Left colon (tissue), 2 donors: ENCODE results near the gene C16orf95. TPM values are rescaled to one million over a fixed set of nuclear protein-coding genes. Genes with fewer than 3 reads are reported as not detected.
"Not testable (repeated sequence)": the region's sequence is repeated elsewhere in the genome, so short reads cannot be mapped to it uniquely, and the experiment has no call there.

Experiments used
- ATAC-seq: fragments of 200-7000 bp; cut with Tn5 transposase; one replicate; pipeline ENCODE4 v1.9.1; 2020; ENCODE audit warnings: mild to moderate bottlenecking, moderate library complexity
- DNase-seq, 2 donors: peaks; one replicate each; pipeline ENCODE4 v3.0.0-alpha.2; 2020
- intact Hi-C, 2 donors: fragments of 100-400 bp; cut with DNase I in 1 of 2; cut with micrococcal nuclease in 1 of 2; formaldehyde crosslinking; loops; one replicate each; pipeline versions ENCODE4 v1.11.2 to v1.14.0; 2022; cut with DNase I, micrococcal nuclease
- total RNA-seq, 2 donors: library from RNA; stranded (reverse); fragmentation: NEBNext Ultra II Directional; extraction: Animal tissue kit (Norgen Biotek cat#: 25700); gene quantifications; one replicate each; pipeline ENCODE4 v1.2.1, GENCODE V29; 2021
- donor health status: DM: no; HTN: no; CAD: no.
- donor health status: DM: yes; HTN: yes; CAD: no.

Gene C16orf95
- total RNA-seq, 2 donors from 2014 or later, result 4.4 to 6.3 TPM

DNA sequence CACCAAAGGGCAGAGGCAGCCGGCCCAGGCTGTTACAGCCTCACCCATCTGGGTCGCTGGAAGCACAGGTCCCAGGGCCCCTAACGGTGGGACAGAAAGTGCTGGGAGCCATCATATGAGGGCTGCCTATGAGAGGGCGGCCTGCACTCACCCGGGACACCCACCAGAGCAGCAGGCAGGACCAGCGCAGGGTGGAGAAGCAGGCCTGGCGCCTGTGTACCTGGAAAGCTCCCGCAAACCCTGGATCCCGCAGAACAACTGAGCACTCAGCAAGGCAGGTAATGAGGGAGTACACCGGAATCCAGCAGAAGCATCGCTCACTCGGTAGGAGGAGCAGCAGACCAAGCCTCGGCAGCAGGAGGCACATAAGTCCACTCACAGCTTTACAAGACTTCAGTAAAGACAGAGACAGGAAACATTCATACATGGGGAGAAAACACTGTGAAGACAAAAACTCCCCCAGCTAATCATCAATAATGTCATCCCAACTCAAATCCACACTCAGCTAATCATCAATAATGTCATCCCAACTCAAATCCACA, 31.5 kb upstream of the C16orf95 start:
- intact Hi-C loops, result no loop called here
- no peak for ATAC-seq
- DNase-seq, result no peak

- ATAC-seq, result no peak
- no peak for DNase-seq
- intact Hi-C loops, result no loop called here
These were observed 30.9 kb upstream of the C16orf95 start for GRCh38 chr16:87347932-87348615.

DNA sequence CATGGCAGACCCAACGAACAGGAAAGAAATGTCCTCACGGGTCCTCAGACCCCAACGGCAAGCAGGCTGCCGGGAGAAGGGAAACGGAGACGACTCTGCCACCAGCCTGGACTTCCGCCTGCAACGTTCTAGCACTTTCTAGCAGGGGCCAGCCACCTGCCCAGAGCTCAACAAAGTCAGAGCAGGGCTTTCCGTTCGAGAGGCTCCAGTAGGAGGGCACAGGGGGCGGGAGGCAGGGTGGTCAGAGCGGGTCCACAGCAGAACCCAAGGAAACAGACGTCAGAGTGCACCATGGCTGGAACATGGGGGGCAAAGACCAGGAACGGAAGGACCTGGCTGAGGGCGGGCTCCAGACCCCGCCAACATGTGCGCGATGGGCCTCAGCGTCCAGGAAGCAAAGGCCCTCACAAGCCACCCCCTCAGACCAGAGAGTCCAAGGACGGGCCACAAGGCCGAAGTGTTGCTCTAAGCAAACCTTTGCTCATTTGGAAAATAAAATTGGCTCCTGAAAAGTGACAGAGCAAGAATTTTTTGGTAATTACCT, 29.4 kb upstream of the C16orf95 start:
- intact Hi-C loops, result no loop called here
- no peak for DNase-seq

GRCh38 chr16:87345726-87346424, 28.7 kb upstream of the C16orf95 start:
- DNase-seq (no peak), ATAC-seq (peak; percentile 9)
- intact Hi-C loops, result no loop called here

More for the DNA sequence above, 29.4 kb upstream of the C16orf95 start:
- ATAC-seq, result no peak

DNA sequence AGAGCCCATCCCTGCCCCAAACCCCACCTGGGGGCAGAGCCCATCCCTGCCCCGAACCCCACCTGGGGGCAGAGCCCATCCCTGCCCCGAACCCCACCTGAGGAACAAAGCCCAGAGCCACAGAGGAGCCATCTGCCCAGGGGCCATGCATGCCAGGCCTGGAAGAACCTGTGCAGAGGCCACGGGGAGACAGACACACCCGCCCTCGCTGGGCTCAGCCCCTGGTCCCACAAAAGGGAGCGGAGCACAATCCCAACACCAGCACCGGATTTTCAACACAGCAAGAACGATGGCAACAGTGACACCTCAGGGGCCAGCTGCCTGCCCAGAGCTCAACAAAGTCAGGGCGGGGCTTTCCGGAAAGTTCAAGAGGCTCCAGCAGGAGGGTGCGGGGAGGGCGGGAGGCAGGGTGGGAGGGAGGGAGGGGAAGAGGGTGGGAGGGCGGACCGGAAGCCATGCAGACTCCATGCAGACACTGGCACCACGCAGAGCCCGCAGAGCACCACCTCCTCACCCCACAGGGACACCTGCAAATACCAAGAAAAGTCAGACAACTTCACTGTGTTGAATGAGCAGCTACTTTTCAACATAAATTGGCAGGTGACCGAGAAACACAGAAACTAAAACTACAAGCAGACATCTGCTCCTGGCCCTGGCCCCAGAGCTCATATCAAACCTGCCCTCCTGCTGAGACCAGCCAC, 27.9 kb upstream of the C16orf95 start:
- ATAC-seq (peak; percentile 79), DNase-seq (peak; percentile 61 to 62)
- intact Hi-C loops, result no loop called here

DNA sequence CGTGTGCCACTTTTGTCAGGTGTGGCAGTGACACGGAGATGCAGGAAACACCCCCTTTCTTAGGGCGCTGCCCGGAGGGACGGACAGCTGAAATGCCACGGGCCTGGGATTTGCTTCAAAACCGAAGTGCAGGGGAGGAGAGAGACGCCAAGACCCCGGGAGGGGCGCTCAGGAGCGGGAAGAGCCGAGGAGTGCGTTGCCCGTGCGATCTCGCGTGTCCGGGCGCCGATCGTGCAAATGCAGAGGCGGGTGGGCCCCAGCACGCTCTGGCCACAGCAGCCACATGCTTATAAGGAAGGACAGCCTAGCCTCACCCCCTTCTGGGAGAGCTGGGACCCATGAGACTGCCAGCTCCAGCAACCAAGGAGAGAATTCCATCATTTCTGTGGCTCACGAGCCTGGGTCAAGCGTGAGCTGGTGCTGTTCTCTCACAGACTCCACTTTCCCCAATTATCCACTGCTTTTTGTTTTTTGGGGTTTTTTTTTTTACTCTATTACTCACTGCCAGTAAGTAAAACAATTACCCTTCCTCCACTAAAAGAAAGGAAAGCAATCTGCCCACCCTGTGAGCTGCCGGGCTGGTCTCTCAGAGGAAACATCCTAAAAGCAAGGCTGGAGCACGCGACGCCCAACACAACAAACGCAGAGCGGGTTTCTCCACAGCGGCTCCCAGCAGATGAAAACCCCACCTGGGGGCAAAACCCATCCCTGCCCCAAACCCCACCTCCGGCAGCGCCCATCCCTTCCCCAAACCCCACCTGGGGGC, 27.2 kb upstream of the C16orf95 start:
- DNase-seq (no peak), ATAC-seq (no peak)
- intact Hi-C loops, result no loop called here

- DNase-seq (no peak), ATAC-seq (no peak)
- intact Hi-C loops, result no loop called here
These were observed 26.5 kb upstream of the C16orf95 start for GRCh38 chr16:87343753-87344050.

DNA sequence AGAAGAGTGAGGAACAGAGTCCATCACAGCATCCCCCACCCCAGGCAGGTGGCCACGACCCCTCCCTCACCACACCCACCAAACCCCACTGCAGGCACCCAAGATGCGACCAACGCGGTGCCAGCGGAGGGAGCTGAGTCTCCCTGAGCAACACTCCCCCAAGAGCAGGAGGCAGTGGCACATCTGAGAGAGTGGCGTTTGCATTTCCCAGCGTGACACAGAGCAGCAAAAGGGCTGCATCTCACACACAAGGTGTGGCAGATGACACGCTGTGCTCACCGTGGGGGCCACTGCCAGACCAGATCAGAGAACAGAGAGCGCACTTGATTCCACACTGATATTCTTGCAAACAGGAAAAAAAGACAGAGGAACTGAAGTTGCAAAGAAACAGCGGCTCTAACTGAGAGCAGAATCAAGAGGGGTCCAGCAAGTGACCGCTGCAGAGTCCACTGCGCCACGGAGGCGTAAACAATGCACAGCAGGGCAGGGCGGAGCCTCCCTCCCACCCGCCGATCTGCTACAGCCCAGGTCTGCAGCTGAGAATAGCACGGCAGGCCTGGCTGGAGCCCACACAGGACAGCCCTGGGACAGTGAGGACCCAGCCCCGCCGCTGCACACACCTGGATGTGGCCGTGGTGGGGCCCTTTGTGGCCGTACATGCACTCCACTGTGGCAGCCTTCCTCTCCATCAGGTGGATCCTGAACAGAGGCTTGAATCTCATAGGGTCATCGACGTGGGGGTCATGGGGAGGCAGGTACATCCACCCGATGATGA, 26.0 kb upstream of the C16orf95 start:
- no peak for DNase-seq
- intact Hi-C loops, result no loop called here
- ATAC-seq, result no peak

DNA sequence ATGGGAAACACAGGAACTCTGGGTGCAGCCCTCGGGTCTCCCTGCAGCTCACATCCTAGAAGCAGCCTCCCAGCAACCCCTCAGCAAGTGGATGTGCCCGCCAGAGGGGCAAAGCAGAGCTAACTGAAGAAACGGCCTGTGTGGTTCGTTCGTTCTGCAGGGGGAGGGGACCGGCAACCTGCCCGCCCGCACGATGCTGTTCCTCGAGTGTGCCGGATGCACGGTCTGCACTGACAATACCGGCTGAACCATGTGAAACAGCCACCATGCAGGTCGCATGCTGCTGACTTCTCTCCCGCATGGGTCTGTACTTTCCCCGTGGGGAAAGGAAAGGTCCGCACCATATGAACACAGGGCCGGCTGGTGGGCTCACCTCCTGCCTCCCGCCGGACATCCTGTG, 25.3 kb upstream of the C16orf95 start:
- DNase-seq, result no peak
- intact Hi-C loops, result no loop called here
- ATAC-seq, result no peak

DNA sequence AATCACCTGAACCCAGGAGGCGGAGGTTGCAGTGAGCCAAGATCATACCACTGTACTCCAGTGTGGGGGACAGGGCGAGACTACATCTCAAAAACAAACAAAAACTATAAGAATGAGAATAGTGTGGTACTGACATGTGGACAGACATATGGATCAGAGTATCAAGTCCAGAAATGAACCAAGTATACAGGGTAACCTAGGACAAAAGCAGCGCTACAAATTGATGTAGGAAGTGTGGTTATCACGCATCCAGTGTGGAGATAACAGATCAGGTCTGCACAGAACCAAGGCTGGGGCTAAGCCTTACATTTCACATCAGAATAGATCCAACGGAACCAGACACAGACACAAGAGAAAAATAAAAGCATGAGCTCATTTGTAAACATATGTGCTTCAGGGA, 23.0 kb upstream of the C16orf95 start:
- DNase-seq (no peak), ATAC-seq (no peak)
- intact Hi-C loops, result no loop called here

GRCh38 chr16:87339724-87340105, 22.5 kb upstream of the C16orf95 start:
- intact Hi-C loops, ATAC-seq: not testable (repeated sequence)

GRCh38 chr16:87339086-87339723, 22.0 kb upstream of the C16orf95 start:
- no peak for DNase-seq
- ATAC-seq, result no peak
- intact Hi-C loops, result no loop called here

More at GRCh38 chr16:87339724-87340105, 22.5 kb upstream of the C16orf95 start:
- not testable (repeated sequence) for DNase-seq

DNA sequence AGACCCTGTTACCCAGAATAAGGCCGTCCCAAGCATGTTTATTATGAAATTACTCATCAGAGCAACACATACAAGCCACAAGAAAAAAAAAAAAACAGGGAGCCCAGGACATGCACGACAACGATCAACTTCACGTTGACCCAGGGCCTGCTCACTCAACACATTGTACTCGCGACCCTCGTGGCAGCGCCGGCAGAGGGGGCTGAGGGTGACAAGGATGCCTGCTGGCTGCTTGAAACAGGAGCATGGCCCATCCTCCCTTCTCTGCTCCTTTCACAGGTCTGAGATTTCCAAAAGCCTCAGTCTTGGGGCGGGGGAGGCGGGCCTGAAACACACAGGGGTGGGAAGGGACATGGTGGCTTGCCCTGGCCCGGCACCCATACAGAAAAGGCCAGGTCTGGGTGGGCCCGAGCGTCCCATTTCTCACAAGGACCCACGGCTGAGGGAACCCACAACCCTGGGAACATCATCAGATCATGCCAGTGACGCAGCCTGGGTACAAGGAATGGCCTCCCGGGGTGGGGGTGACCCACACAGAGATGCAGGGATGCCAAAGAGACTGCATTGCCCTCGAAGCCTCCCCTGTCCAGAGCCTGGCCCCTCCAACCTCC, 21.1 kb upstream of the C16orf95 start:
- intact Hi-C loops, result no loop called here
- ATAC-seq, result no peak
- no peak for DNase-seq

GRCh38 chr16:87337262-87337771, 20.1 kb upstream of the C16orf95 start:
- no peak for ATAC-seq
- intact Hi-C loops, result no loop called here
- DNase-seq, result no peak

- intact Hi-C loops, result no loop called here
- no peak for DNase-seq
- no peak for ATAC-seq
These were observed 19.4 kb upstream of the C16orf95 start for GRCh38 chr16:87336434-87337240.

DNA sequence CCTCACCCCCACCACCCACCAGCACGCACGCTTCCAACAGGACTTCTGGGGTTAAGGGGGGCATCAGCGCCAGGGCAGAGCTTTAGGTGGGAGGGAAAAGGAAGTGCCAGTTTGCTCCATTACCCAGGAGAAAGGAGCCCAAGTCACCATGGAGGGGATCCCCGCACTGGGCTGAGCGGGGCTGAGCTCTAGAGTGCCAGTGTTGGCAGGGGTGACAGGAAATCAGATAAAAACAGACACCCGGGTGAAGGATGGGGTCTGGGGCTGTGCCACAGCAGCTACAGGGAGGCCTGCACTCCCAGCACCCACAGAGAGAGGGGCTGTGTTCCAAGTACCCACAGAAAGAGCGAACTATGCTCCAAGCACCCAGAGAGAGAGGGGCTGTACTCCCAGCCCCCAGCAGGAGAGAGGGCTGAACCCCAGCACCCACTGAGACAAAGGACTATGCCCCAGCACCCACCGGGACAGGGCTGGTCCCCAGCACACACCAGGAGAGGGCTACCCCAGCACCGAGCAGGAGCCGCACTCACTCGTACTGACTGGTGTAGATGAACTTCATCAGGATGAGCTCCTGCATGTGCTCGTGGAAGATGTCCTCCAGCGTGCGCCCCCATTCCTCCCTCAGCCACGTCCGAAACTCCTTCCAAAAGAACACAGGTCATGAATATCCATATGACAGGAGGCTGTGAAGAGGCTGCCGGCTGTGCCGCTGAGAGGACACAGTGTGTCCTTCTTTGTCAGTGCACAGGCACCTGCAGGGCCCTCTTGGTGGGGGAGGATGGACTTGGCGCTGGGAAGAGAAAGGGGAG, 18.6 kb upstream of the C16orf95 start:
- intact Hi-C loops, result no loop called here
- DNase-seq (no peak), ATAC-seq (no peak)
